ENCODE data around the gene ADD3. TPM values are rescaled to one million over a fixed set of nuclear protein-coding genes. Genes with fewer than 3 reads are reported as not detected.

ADD3 gene, protein sequence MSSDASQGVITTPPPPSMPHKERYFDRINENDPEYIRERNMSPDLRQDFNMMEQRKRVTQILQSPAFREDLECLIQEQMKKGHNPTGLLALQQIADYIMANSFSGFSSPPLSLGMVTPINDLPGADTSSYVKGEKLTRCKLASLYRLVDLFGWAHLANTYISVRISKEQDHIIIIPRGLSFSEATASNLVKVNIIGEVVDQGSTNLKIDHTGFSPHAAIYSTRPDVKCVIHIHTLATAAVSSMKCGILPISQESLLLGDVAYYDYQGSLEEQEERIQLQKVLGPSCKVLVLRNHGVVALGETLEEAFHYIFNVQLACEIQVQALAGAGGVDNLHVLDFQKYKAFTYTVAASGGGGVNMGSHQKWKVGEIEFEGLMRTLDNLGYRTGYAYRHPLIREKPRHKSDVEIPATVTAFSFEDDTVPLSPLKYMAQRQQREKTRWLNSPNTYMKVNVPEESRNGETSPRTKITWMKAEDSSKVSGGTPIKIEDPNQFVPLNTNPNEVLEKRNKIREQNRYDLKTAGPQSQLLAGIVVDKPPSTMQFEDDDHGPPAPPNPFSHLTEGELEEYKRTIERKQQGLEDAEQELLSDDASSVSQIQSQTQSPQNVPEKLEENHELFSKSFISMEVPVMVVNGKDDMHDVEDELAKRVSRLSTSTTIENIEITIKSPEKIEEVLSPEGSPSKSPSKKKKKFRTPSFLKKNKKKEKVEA
- total RNA-seq = 10 to 100 TPM in 3 of 4 donors, 1 to 10 TPM in 1; 8.0 to 26.3 (median 14.0) TPM
- 10 to 100 TPM in 1 of 3 donors, 1 to 10 TPM in 2; 4.2 to 24.4 (median 5.9) TPM for polyA plus RNA-seq
- long read RNA-seq, donor 1, full-length matches to known transcripts = 29 of 36 reads
- long read RNA-seq, donor 1, partial matches to known transcripts = 0 of 36 reads
- long read RNA-seq, donor 1, other reads (novel, unspliced or antisense) = 7 of 36 reads
- long read RNA-seq, donor 2, full-length matches to known transcripts = 4 of 4 reads
- long read RNA-seq, donor 2, partial matches to known transcripts = 0 of 4 reads
- long read RNA-seq, donor 2, other reads (novel, unspliced or antisense) = 0 of 4 reads

DNA sequence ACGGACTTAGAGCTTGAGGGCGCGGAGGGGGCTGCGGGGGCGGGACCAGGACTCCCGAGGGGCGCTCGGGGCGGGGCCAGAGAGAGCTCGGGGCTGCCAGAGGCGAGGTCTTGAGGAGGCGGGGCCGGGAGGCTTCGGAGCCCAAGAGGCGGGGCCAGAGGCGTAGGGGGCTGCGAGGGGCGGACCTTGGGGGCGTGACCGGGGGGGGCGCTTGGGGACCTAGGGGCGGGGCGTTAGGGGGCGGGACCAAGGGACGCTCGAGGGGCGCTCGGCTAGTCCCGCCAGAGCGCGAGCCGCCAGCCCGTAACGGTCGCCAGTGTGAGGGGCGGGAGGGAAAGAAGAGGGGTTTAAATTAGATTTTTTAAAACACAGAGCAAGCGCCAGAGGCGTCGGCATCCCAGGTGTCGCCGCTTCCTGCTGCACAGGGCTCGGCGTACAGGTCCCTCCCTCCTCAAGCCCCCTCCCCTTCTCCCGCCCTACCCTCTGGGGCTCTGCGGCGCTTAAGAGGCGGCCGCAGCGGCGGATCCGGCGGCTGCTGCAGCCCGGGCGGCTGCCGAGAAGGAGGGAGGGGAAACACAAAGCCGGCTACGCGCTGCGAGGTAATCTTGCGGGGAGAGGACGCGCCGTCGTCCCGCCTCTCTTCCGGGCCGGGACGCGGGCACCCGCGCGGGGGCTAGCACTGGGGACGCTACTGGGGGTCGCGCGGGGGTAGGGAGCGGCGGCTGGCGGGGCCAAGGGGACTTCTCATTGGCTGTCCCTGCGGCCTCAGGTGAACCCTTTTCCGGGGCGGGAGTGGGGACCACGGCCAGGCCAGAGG, at the start of gene ADD3:
TSS of gene ADD3 (plus strand) at position 284 of the 817 bp plus-strand sequence. CDS start 92,670 bp downstream, outside the sequence.
- Histone ChIP-seq H3K27ac (peak within 1 kb of the TSS; percentile 83), H3K36me3 (ENCODE audit: insufficient read depth in 1 of 2, low read depth in 1 of 2) (no peaks in the 10 kb centered on the region), H3K4me3 (peak within 1 kb of the TSS; percentile 99), H3K4me1 (peaks cover 28% of the 10 kb centered on the region), H3K27me3 (ENCODE audit: insufficient read depth in 3 of 3, low read length in 2 of 3) (no peaks in the 10 kb centered on the region), H3K9me3 (no peaks in the 10 kb centered on the region)
- DNase-seq = peak; percentile 94 to 96
- intact Hi-C loops (cut with DNase I) = loop anchor here (2.0 to 5.0 kb wide), 4 partner anchors 64 to 126 kb away; partner anchors contain the start of gene XPNPEP1 (in 1 of the 2)
- WGBS, 3 donors = 0 to 1% (median 0%) methylated on average over 43 to 82 of the region's 83 CpGs
- TF ChIP-seq, protein P1, sequence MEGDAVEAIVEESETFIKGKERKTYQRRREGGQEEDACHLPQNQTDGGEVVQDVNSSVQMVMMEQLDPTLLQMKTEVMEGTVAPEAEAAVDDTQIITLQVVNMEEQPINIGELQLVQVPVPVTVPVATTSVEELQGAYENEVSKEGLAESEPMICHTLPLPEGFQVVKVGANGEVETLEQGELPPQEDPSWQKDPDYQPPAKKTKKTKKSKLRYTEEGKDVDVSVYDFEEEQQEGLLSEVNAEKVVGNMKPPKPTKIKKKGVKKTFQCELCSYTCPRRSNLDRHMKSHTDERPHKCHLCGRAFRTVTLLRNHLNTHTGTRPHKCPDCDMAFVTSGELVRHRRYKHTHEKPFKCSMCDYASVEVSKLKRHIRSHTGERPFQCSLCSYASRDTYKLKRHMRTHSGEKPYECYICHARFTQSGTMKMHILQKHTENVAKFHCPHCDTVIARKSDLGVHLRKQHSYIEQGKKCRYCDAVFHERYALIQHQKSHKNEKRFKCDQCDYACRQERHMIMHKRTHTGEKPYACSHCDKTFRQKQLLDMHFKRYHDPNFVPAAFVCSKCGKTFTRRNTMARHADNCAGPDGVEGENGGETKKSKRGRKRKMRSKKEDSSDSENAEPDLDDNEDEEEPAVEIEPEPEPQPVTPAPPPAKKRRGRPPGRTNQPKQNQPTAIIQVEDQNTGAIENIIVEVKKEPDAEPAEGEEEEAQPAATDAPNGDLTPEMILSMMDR (IDR thresholded peaks at IDR 0.05) = no peak
- peak; percentile 93 to 95 (median 94) for ATAC-seq

DNA sequence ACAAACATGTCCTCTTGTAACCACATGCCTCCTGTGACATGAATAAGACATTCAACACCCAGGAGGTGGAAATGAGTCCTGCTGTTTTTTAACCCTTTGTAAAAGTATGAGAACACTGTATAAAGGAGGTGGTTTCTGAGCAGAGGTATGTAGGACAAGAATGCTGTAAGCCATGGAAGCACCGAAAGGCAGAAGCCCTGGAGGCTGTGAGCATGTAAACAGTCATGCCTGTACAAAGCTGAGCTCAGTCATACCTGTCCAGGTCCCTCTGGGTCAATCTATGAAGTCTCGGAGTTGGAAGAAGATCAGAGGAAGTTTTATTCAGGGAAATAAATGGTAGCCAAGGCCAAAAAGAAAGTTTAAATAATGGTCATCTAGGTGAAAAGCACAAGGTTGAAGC, 49.7 kb upstream of the ADD3 start:
- 91 to 94% (median 94%) methylated on average over 2 of the region's 2 CpGs for WGBS, 3 donors
- TF ChIP-seq, protein P1 (IDR thresholded peaks at IDR 0.05) = no peak
- no peak for ATAC-seq

DNA sequence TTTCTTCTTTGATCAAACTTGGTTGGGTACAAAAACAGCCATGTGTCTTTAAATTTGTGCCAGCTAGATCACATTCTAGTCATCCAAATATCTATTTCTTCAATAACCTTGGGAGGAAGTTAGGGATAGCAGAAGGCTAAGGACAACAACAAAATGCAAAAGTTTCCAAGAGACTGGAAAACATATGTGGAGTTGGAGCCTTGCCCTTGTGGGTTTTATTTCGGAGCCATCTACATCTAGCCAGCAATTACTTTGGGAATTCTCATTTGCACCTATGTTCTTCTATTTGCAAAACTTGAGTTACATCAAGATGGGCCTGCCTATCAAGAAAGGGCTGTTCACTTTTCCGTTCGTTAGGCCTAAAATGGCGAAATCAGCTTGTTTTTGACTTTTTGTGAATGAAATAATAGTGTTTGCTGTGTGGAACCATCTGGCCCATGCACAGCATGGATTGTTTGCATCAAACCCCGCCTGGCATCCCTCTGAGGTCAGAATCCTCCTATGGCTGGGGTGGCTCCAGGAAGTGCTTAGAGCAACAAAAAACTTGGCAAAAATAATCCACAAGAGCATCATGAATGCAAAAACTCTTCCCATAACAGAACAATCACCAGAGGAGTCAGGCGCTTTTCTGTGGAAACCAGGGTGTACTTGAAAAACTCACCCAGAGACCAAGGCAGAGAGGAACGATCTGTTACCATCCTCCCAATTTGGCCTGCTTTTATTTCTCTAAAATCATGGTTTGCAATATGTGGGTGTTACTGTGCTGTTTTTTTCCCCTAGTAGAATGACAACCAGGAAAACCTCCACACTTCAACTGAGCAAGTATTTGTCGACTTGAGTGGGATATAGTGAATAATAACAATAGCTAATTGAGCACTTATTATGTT, 48.3 kb upstream of the ADD3 start:
- no peaks in the 10 kb centered on the region for H3K4me1 ChIP-seq
- intact Hi-C loops (cut with DNase I) = no loop called here
- TF ChIP-seq, protein P1 (IDR thresholded peaks at IDR 0.05) = no peak
- H3K9me3 ChIP-seq = no peaks in the 10 kb centered on the region
- H3K4me3 ChIP-seq = no peak overlapping the region
- H3K27ac ChIP-seq = no peak overlapping the region
- no peak for ATAC-seq
- WGBS, 3 donors = 86 to 90% (median 86%) methylated on average over 8 of the region's 8 CpGs
- H3K36me3 ChIP-seq (ENCODE audit: insufficient read depth in 1 of 2, low read depth in 1 of 2) = no peaks in the 10 kb centered on the region
- no peak for DNase-seq
- H3K27me3 ChIP-seq (ENCODE audit: insufficient read depth in 3 of 3, low read length in 2 of 3) = no peaks in the 10 kb centered on the region

More for the DNA sequence above, 49.7 kb upstream of the ADD3 start:
- Histone ChIP-seq H3K27me3 (ENCODE audit: insufficient read depth in 3 of 3, low read length in 2 of 3) (no peaks in the 10 kb centered on the region), H3K4me3 (no peak overlapping the region), H3K9me3 (no peaks in the 10 kb centered on the region), H3K4me1 (no peaks in the 10 kb centered on the region), H3K27ac (no peak overlapping the region), H3K36me3 (ENCODE audit: insufficient read depth in 1 of 2, low read depth in 1 of 2) (no peaks in the 10 kb centered on the region)
- intact Hi-C loops (cut with DNase I) = no loop called here
- no peak for DNase-seq

All from psoas muscle (tissue), 8 donors.